Gastroesophageal sphincter (tissue), 4 donors: ENCODE results near the gene BCAS3. TPM values are rescaled to one million over a fixed set of nuclear protein-coding genes. Genes with fewer than 3 reads are reported as not detected.

Experiments
- ATAC-seq: fragments of 150-250 bp; one replicate; pipeline ENCODE4 v1.9.1; 2016; ENCODE audit warnings: mild to moderate bottlenecking, moderate library complexity
- H3K27ac ChIP-seq, 4 donors: fragments of 200-600 bp; sonication (generic) in 3 of 4; 1 replicate in 3 of 4; 2 replicates in 1 of 4; pipeline ENCODE4 v1.5.1; 2016 to 2019
- H3K27me3 ChIP-seq: fragments of 200-600 bp; sonication (generic); one replicate; pipeline ENCODE4 v1.5.1; 2019
- H3K36me3 ChIP-seq, 2 donors: fragments of 200-600 bp; sonication (generic); one replicate each; pipeline ENCODE4 v1.5.1; 2019; ENCODE audit warnings: control low read depth in 1 of 2
- H3K4me1 ChIP-seq, 3 donors: fragments of 200-600 bp; sonication (generic); 1 replicate in 2 of 3; 2 replicates in 1 of 3; pipeline ENCODE4 v1.5.1; 2016 to 2019; ENCODE audit warnings: control low read depth in 2 of 3
- H3K4me3 ChIP-seq, 2 donors: fragments of 200-600 bp; sonication (generic); one replicate each; pipeline ENCODE4 v1.5.1; 2019; ENCODE audit warnings: mild to moderate bottlenecking in 1 of 2, moderate library complexity in 1 of 2
- H3K9me3 ChIP-seq, 3 donors: fragments of 200-600 bp; sonication (generic); one replicate each; pipeline ENCODE4 v1.5.1; 2017 to 2019; ENCODE audit warnings: control low read depth in 2 of 3
- CTCF ChIP-seq, 4 experiments: fragments of 200-600 bp in 2 of 4; fragments of 450-650 bp in 2 of 4; sonication (generic) in 1 of 4; IDR thresholded peaks; one replicate each; pipeline ENCODE4 v1.5.1; 2017 to 2019; ENCODE audit warnings: antibody characterized with exemption in 4 of 4, mild to moderate bottlenecking in 2 of 4, moderate library complexity in 2 of 4
- EP300 ChIP-seq: sonication (generic); formaldehyde crosslinking; IDR thresholded peaks from one replicate; pipeline ENCODE4 v1.6.1; 2017; ENCODE audit warnings: antibody characterized with exemption, mild to moderate bottlenecking
- POLR2A ChIP-seq, 2 donors: fragments of 450-650 bp; IDR thresholded peaks; one replicate each; pipeline ENCODE4 v1.6.1; 2017; ENCODE audit warnings: antibody characterized with exemption in 2 of 2, mild to moderate bottlenecking in 2 of 2, moderate library complexity in 1 of 2
- POLR2AphosphoS5 ChIP-seq: sonication (generic); formaldehyde crosslinking; IDR thresholded peaks from one replicate; pipeline ENCODE4 v1.6.1; 2017; ENCODE audit warnings: antibody characterized with exemption
- WGBS, 2 donors: methylation state at CpG; one replicate each; pipeline ENCODE4 v1.1.5; 2018; ENCODE audit warnings: low coverage in 1 of 2; 5-methylcytosine and 5-hydroxymethylcytosine counted together
- total RNA-seq, 4 donors: library from RNA; depleted of rRNA; stranded (reverse); fragments of >200 nt; gene quantifications; one replicate each; pipeline ENCODE4 v1.1.0, GENCODE V29; 2016

BCAS3 gene
- total RNA-seq, 4 donors from 2014 or later = 18.8 to 37.0 (median 34.5) TPM

- Histone ChIP-seq H3K36me3 (peaks cover 0 to 14% of the 10 kb centered on the region in 2 donors), H3K27me3 (peaks cover 31% of the 10 kb centered on the region), H3K4me1 (peaks cover 0 to 88% (median 31%) of the 10 kb centered on the region in 3 donors), H3K4me3 (peak overlapping the region; percentile 53 to 72), H3K9me3 (no peaks in the 10 kb centered on the region), H3K27ac (peak overlapping the region; percentile 64 to 94 (median 92))
- WGBS, 2 donors = no CpG with 5 or more reads among the region's 29 CpGs
- TF ChIP-seq EP300 = no peak
- peak in 1 of 2 donors; percentile 19 for TF ChIP-seq POLR2A (IDR thresholded peaks at IDR 0.05)
- ATAC-seq = no peak
These were observed 733.3 kb downstream of the BCAS3 start for GRCh38 chr17:61411011-61411260.

DNA sequence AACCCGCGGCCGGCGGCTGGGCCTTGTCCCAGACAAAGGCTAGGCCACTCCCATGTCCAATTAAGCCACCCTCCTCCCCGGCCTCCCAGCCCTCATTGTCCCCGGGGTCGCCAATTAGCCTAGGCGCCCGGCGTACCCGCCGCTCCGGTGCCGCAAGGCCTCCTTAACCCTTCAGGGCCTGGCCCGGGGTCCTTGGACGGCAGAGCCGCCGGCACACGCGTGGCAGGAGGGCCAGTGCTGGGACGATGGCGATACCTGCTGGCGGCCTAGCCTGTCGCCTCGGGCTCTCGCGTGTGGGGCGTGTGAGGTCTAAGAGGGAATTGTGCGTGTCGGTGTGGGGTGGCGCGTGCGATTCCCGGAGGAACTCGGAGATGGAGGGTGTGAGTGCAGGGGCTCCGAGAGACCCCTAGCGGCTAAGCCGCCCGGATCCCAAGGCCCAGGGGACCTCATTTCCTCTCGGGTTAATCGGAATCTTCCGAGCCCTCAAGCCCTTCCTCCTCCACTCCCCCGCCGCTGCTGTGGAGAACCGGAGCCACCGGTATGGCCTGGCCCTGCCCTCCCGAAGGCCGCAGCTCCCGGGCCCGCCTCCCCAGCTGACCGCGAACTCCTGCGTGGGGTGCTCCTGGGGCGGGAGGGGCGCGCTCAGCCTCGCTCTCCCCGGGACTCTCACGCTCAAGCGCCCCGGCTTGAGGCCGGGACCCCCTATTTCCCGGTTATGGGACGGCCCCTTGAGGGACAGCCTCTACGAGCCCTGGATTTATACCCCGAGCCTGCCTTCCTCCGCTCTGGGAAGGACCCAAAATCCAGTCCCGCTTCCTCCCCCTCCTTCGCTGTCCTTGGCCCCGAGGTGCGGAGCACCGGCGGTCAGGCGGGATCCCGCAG is 733.9 kb downstream of the BCAS3 start:
- ATAC-seq = peak; percentile 46
- 0% methylated on average over 1 to 5 of the region's 75 CpGs for WGBS, 2 donors
- TF ChIP-seq POLR2AphosphoS5 = no peak
- peak in 2 of 4 experiments; percentile 5 to 31 for TF ChIP-seq CTCF (IDR thresholded peaks at IDR 0.05)
- Histone ChIP-seq H3K27ac (peak overlapping the region; percentile 64 to 94 (median 92)), H3K4me3 (peak overlapping the region; percentile 53 to 72), H3K9me3 (no peaks in the 10 kb centered on the region), H3K36me3 (peaks cover 0 to 9% of the 10 kb centered on the region in 2 donors), H3K4me1 (peaks cover 0 to 88% (median 33%) of the 10 kb centered on the region in 3 donors), H3K27me3 (peaks cover 27% of the 10 kb centered on the region)

DNA sequence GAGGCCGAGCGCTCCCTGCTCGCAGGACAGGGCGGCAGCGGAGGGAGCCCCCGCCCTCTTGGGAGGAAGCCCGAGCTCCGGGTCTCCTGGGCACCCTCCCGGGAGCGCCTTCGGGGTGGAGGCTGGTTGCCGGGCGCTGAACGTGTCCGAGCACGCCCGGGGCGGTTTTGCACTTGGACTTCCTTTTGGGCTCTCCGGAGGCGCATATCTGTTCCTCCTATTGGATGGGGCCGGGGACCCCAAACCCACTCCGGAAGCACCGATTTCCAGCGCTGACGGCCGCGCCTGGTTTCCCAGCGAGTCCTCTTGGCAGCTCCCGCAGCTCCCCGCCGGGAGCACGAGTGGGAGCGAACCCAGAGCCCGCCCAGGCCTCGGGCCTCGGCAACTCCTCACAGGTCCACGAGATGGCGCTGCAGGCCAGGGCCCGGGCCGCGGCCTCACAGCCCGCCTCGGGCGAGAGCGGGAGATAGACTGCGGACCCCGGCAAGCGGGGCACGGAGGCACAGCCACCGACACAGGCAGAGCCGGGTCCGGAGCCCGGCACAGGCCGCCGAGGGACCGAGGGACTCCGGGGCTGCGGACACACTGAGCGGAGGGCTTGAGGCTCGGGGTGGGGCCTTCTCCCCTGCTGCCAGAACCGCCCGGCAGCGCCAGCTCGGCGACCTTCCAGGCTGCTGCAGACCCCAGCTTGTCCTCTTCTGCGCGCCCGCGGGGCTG is 734.6 kb downstream of the BCAS3 start:
- Histone ChIP-seq H3K9me3 (no peaks in the 10 kb centered on the region), H3K27me3 (peaks cover 27% of the 10 kb centered on the region), H3K36me3 (peaks cover 0 to 9% of the 10 kb centered on the region in 2 donors), H3K4me3 (peak overlapping the region; percentile 53 to 72), H3K4me1 (peaks cover 0 to 88% (median 40%) of the 10 kb centered on the region in 3 donors), H3K27ac (peak overlapping the region; percentile 64 to 94 (median 92))
- ATAC-seq = peak; percentile 80
- no CpG with 5 or more reads among the region's 69 CpGs for WGBS, 2 donors
- TF ChIP-seq CTCF (IDR thresholded peaks at IDR 0.05) = peak; percentile 98 to 99 (median 98)
- TF ChIP-seq POLR2A (IDR thresholded peaks at IDR 0.05) = peak in 1 of 2 donors; percentile 37
- TF ChIP-seq POLR2AphosphoS5 = peak; percentile 40
- no peak for TF ChIP-seq EP300

GRCh38 chr17:61412860-61413660 is 735.4 kb downstream of the BCAS3 start:
- no peak for TF ChIP-seq POLR2AphosphoS5
- TF ChIP-seq EP300 = no peak
- no peak for TF ChIP-seq POLR2A (IDR thresholded peaks at IDR 0.05)
- Histone ChIP-seq H3K27me3 (peaks cover 21% of the 10 kb centered on the region), H3K36me3 (peaks cover 0 to 6% of the 10 kb centered on the region in 2 donors), H3K9me3 (no peaks in the 10 kb centered on the region), H3K27ac (peak overlapping the region; percentile 64 to 94 (median 92)), H3K4me1 (peaks cover 0 to 83% (median 40%) of the 10 kb centered on the region in 3 donors), H3K4me3 (peak overlapping the region; percentile 53 to 72)
- peak; percentile 0 for ATAC-seq
- 0 to 48% methylated on average over 1 to 3 of the region's 38 CpGs for WGBS, 2 donors

DNA sequence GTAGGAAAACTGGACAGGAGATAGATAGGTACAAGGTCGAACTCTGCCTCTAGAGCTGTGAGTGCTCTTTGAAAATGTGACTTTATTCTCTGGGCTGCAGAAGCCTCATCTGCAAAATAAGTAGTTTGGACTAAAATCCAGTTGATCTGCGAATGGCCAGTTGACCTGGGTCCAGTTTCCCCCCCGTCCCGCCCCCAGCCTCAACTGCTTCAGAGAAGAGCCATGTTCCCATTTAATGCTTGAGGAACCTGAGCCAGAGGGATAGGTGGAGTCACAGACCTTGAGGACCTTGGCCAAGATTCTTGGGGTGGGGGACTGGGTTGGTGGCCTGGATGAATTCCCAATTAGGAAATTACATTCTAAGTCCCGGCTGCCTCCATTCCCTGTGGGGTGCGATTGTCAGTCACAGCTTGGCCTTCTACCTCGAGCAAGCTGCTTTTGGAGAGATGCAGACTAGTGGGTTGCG is 736.0 kb downstream of the BCAS3 start:
- Histone ChIP-seq H3K27me3 (peaks cover 17% of the 10 kb centered on the region), H3K27ac (peak overlapping the region in 3 of 4 donors; percentile 90 to 94 (median 94)), H3K9me3 (no peaks in the 10 kb centered on the region), H3K4me3 (peak overlapping the region in 1 of 2 donors; percentile 72), H3K4me1 (peaks cover 0 to 76% (median 40%) of the 10 kb centered on the region in 3 donors), H3K36me3 (no peaks in the 10 kb centered on the region)
- TF ChIP-seq POLR2AphosphoS5 (no peak), POLR2A (IDR thresholded peaks at IDR 0.05) (no peak)
- ATAC-seq = no peak
- 91% methylated on average over 3 of the region's 8 CpGs; no CpG with 5 or more reads in 1 of the 2 donors for WGBS, 2 donors
